ENCODE measurements around the gene AARS1.
"Not testable (repeated sequence)": the region's sequence is repeated elsewhere in the genome, so short reads cannot be mapped to it uniquely, and the experiment has no call there.

The AARS1 gene

DNA sequence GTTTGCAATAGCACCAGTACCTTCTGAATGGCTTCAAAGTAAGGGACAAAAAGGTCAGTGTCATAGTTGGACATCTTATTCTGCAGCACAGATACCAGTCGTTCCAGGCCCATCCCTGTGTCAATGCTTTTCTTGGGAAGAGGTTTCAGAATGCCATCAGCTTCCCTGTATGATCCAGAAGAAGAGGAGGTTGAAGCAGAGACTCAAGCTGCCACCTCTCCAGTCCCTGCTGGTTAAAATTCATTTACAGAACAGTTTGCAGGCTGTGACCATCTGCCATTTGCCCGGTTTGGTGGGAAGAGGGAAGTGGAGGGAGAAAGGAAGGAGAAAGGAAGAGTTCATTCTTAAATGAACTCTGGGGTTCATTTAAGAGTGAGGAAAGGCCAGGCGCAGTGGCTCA, 19.1 kb downstream of the AARS1 start:
- no peak for DNase-seq

GRCh38 chr16:70269471-70269870, 19.8 kb downstream of the AARS1 start:
- no peak for DNase-seq

- DNase-seq: not testable (repeated sequence)
These were observed 21.4 kb downstream of the AARS1 start for GRCh38 chr16:70267922-70268321.

DNA sequence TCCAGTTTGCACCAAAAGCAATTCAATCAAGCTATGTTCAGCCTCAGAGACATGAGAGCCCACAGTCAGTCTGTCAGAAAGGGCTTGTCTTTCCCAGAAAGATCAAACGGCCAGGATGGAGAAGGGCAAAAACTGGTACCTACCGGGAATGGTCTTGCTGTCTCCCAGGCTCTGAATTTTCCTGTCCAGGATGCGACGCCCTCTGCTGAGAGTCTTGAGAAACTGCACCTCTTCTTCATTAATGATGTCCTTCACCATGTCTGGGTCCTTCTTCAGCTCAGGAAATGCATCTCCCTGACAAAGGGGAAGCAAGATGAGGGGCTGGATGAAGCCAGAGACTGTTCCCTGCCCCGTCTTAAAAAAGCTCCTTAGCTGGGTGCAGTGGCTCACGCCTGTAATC, 21.8 kb downstream of the AARS1 start:
- no peak for DNase-seq

DNA sequence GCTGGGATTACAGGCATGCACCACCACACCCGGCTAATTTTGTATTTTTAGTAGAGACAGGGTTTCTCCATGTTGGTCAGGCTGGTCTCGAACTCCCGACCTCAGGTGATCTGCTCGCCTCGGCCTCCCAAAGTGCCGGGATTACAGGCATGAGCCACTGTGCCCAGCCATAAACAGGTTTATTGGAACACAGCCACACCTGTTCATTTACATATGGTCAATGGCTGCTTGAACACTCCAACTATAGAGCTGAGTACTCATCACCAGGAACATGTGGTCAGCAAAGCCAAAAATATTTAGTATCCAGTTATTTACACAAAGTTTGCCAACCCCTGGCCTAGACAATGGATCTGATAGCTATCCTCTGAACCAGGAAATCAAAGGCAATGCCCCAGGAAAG, 29.4 kb downstream of the AARS1 start:
- DNase-seq: not testable (repeated sequence)

DNA sequence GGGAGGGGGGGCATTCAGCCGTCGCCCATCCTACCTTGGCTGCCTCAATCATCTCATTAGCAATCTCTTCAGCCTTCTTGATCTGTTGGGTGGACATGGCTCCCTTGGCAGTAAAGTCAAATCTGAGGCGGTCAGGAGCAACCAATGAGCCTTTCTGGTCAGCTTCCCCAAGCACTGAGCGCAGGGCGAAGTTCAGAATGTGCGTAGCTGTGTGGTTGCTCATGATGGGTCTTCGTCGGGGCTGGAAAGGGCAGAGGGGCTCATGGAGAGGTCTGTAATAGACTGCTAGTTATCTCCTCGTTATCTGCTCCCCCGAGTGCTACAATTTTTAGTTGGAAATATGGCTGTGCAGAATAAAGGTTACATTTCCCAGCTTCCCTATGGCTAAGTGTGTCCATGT, 30.4 kb downstream of the AARS1 start:
- no peak for DNase-seq

DNA sequence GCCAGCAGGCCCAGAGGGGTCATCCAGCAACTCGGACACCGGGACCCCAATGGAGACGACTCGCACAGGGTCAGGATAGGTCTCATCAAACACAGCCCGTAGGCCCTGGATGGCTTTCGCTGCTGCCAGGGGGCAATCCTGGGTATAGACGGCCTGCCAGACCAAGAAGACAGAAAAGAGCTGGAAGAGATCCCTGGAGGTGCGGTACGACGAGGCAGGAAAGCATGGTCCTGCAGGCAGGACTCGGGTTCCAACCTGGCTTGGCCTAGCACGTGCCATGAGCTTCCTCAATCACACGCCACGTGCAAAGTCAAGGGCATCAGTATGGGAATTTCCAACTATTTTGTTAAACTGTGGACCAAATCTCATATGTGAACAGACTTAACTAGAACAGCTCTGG, 31.2 kb downstream of the AARS1 start:
- DNase-seq: no peak

DNA sequence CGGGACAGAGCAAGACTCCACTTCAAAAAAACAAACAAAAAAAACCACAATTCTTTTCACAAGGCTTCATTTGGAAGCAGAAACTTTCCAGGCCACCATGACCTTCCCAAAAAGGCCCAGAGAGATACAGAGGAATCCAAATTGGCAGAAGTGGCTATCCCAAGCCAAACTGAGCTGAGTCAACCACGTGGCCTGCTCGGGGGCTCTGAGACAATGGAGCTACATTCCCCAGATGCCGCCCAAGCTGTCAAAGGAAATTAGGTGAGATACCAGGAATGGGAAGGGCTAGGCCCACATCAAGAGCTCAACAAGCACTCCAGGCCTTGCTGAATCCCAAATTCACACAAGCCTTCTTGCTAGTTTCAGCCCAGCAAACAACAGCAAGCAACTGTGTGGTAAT, 31.9 kb downstream of the AARS1 start:
- no peak for DNase-seq

- no peak for DNase-seq
These were observed 33.7 kb downstream of the AARS1 start for GRCh38 chr16:70255574-70255973.

- DNase-seq: no peak
These were observed 34.4 kb downstream of the AARS1 start for GRCh38 chr16:70254965-70255286.

DNA sequence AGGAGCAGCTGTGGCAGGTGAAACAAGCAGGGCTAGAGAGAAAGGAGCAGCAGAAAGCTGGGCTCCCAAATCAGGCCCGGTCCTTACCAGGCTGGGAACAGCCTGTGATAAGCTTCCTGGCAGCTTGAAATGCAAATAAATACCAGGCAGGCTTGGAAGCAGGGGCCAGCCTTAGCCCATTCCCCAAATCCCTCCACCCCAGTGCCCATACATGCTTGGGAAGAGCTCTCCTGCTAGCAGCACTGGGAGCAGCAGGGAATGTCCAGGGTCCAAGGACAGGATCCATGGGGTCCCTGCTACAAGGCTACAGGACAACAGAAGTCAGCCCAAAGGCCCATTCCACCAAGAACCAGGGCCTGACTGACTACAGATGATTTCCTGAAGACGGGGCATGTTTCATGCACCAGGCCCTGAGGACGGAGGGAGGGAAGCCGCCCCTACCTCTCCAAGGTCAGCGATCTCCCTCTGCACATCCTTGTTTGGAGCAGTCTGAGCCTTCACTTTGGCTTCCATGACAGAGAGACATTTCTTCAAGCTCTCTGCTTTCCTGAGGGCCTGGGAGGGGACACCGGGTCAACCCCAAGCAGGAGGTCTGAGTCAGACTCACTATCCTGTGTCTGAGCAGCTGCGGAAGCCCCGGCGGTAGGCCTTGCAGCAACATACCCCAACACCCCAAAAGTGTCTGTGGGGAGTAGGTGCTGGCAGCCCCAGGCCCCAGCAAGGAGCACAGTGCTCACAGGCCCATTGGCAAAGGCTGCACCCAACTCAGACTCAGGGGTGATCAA, 34.9 kb downstream of the AARS1 start:
- DNase-seq: no peak

- peak; percentile 23 to 48 for DNase-seq
These were observed 35.8 kb downstream of the AARS1 start for GRCh38 chr16:70253291-70254106.

- DNase-seq: no peak
These were observed 36.8 kb downstream of the AARS1 start for GRCh38 chr16:70252355-70252988.

DNA sequence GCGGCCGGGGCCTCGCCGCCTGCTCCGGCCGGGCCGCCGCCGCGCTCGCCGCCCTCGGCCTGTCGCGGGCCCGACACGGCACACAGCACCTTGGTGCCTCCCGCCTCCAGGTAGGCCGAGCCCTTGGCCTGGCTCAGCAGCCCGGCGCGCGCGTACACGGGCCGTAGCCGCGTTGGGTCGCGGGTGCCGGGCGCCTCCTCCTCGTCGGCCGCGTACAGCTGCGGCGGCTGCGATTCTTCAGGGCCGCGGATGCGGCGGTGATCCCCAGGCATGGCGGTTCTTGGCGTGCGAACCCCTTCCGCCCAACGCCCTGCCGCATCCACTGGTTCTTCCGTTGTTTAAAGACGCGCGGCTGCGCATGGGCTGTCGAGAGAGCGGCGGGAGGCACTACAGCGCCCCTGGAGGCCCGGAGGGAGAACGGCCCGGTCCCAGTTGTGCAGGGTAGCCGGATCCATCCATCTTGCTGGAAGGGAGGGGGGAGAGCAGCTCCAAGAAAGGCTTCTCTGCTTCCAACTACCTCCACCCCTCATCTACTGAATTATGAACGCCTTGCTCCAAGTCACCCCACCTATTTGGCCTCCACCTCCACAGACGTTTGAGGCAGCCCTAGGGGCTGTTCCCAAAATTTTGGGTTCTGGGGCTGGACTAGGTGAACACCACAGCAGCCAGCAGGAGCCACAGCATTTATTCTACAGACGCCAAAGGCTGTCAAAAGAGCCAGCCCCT, 37.5 kb downstream of the AARS1 start, which contains the start of gene EXOSC6:
EXOSC6 (minus strand) TSS at position 312 of the 726 bp plus-strand sequence; CDS start at position 272, 40 bp downstream.
- peak; percentile 87 to 91 for DNase-seq

DNA sequence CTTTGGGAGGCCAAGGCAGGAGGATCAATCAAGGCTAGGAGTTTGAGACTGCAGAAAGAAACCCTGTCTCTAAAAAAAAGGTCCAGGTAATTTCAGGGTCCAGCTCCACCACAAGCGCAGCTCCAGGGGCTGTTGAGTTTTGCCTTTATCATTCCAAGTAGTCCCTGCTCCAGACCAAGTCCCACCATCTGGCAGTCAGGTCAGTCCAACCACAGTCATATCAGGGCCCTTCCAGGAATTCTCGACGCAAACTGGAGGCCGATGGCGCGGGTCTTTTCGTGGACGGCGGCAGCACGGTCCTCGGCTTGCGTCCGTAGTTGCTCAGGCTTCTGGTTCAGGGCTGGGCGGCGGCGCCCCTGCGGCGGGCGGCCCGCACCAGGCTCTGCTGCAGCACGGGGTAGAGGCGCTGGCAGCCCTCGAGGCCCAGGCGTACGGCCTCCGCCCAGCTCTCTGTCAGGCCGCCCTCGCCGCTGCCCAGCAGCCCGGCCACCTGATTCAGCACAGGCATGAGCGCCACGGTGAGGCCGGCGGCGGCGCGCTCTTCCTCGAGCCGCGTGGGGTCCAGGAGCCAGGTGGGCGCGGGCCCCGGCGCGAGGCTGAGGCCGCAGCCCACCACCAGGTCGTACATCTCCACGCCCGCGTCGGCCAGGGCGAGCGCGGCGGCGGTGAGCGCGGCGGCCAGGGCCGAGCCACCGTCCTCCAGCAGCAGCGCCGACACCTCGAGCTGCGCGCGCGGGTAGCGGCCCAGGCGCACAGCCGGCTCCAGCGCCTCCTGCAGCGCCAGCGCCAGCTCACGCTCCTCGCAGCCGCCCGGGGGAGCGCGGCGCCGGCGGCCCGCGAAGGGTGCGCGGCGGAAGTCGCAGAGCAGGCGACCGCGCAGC, 38.3 kb downstream of the AARS1 start:
- DNase-seq: peak in 1 of 2 donors; percentile 43

DNA sequence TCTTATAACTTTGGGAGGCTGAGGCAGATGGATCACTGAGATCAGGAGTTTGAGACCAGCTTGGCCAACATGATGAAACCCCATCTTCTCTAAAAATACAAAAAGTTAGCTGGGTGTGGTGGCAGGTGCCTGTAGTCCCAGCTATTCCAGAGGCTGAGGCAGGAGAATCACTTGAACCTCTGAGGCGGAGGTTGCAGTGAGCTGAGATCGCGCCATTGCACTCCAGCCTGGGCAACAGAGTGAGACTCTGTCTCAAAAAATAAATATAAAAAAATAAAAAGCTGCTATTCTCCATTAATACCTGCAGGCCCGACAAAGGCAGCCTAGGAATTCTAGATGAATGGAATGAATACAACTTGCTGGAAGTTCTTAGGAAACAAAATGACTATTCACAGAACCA, 39.6 kb downstream of the AARS1 start:
- not testable (repeated sequence) for DNase-seq

- not testable (repeated sequence) for DNase-seq
These were observed 50.5 kb downstream of the AARS1 start for GRCh38 chr16:70238773-70239172.

GRCh38 chr16:70231831-70232230, 57.5 kb downstream of the AARS1 start:
- not testable (repeated sequence) for DNase-seq

- DNase-seq: not testable (repeated sequence)
These were observed 63.3 kb downstream of the AARS1 start for GRCh38 chr16:70226024-70226423.

DNA sequence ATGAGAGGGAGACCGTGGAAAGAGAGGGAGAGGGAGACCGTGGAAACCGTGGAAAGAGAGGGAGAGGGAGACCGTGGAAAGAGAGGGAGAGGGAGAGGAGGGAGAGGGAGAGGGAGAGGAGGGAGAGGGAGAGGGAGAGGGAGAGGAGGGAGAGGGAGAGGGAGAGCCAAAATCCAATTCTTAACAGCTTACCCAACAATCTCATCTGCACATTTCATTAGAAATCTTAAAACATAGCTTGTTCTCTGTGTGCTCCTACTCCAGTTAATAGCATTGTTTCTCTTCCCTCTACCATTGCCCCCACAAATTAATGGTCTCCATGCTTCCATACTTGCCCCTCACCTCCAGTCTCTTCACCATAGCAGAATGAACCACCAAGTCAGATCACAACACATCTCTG, 63.9 kb downstream of the AARS1 start:
- DNase-seq: not testable (repeated sequence)

GRCh38 chr16:70224645-70225044, 64.7 kb downstream of the AARS1 start:
- not testable (repeated sequence) for DNase-seq

- not testable (repeated sequence) for DNase-seq
These were observed 65.3 kb downstream of the AARS1 start for GRCh38 chr16:70223971-70224513.

Measured in stimulated activated CD4-positive, alpha-beta T cell treated with anti-CD3 and anti-CD28 coated beads, Interleukin-2, amount 100 ng/mL, for 48 hours (primary cell).